VCaP (cell line): ENCODE results near the gene TRMT44.

Source experiments
- H3K27ac ChIP-seq: fragments of 450-650 bp; 2 replicates; pipeline ENCODE4 v1.5.1; 2017
- TF ChIP-seq, protein P1 (sequence below): fragments of 450-650 bp; conservative IDR thresholded peaks from 2 replicates; pipeline ENCODE4 v1.5.1; 2017; ENCODE audit warnings: mild to moderate bottlenecking, moderate library complexity

TRMT44 gene

DNA sequence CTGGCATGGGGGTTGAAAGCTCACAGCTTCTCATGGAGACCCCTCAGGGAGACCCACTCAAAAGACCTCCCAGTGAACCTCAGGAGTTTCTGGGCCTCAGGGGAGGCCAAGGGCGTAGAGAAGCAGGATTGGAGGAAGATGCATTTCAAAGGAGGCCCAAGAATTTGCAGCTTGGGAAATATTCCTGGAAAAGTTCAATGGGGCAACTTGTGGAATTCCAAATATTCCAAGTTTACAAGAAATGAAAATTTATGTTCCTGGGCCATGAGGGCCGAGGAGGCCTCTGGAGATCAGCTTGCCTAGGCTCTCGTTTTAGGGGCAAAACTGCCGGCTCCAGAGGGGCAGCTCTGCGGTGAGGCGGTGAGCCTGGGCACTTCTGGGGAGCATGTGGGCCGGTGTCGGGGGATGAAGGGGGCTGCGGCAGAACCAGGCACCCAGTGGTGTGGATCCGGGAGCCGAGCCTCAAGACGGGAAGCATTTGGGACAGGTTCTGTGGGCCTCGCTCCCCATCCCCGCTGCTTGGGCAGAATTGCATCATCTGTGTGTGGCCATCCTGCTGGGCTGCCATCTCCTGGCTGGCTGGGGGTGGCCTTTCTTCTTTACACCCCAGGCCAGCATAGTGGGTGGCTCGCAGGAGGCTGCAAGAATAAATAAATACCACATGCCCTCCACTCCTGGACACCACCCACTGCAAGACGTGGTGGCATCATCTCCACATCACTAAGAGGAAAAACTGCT lies 85.0 kb downstream of the TRMT44 start:
- no peak overlapping the region for H3K27ac ChIP-seq
- TF ChIP-seq, protein P1, sequence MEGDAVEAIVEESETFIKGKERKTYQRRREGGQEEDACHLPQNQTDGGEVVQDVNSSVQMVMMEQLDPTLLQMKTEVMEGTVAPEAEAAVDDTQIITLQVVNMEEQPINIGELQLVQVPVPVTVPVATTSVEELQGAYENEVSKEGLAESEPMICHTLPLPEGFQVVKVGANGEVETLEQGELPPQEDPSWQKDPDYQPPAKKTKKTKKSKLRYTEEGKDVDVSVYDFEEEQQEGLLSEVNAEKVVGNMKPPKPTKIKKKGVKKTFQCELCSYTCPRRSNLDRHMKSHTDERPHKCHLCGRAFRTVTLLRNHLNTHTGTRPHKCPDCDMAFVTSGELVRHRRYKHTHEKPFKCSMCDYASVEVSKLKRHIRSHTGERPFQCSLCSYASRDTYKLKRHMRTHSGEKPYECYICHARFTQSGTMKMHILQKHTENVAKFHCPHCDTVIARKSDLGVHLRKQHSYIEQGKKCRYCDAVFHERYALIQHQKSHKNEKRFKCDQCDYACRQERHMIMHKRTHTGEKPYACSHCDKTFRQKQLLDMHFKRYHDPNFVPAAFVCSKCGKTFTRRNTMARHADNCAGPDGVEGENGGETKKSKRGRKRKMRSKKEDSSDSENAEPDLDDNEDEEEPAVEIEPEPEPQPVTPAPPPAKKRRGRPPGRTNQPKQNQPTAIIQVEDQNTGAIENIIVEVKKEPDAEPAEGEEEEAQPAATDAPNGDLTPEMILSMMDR, result no peak
